GM23338 (cell line): ENCODE data around the gene PRPH2. TPM values are rescaled to one million over a fixed set of nuclear protein-coding genes. Genes with fewer than 3 reads are reported as not detected.

Source experiments
- ATAC-seq: fragments of 200-7000 bp; cut with Tn5 transposase; 3 replicates; pipeline ENCODE4 v1.9.1; 2020
- DNase-seq: peaks from one replicate; pipeline ENCODE4 v3.0.0-alpha.2; 2015; ENCODE audit warnings: low spot score
- H2AFZ ChIP-seq: fragments of 200-600 bp; sonication (generic); 2 replicates; pipeline ENCODE4 v1.8.0; 2016; ENCODE audit warnings: antibody characterized with exemption, mild to moderate bottlenecking, moderate library complexity
- H3F3A ChIP-seq: fragments of 200-600 bp; sonication (generic); replicated peaks from 2 replicates; pipeline ENCODE4 v1.8.0; 2017; ENCODE audit warnings: antibody characterized with exemption, mixed run types, low read depth
- H3K27ac ChIP-seq: fragments of 200-600 bp; sonication (generic); 2 replicates; pipeline ENCODE4 v1.6.1; 2016; ENCODE audit warnings: low read depth
- H3K27me3 ChIP-seq: fragments of 200-600 bp; sonication (generic); 2 replicates; pipeline ENCODE4 v1.8.0; 2016; ENCODE audit warnings: mild to moderate bottlenecking, mixed run types, moderate library complexity; ENCODE audit not compliant: insufficient read depth
- H3K36me3 ChIP-seq: fragments of 200-600 bp; sonication (generic); 2 replicates; pipeline ENCODE4 v1.8.0; 2016; ENCODE audit warnings: mild to moderate bottlenecking; ENCODE audit not compliant: insufficient read depth
- H3K4me1 ChIP-seq: fragments of 200-600 bp; sonication (generic); 2 replicates; pipeline ENCODE4 v1.8.0; 2016; ENCODE audit warnings: mild to moderate bottlenecking, moderate library complexity; ENCODE audit not compliant: insufficient read depth
- H3K4me2 ChIP-seq: fragments of 200-600 bp; sonication (generic); 2 replicates; pipeline ENCODE4 v1.7.1; 2017; ENCODE audit warnings: mixed run types
- H3K4me3 ChIP-seq: fragments of 200-600 bp; sonication (generic); 2 replicates; pipeline ENCODE4 v1.6.1; 2016; ENCODE audit warnings: mixed run types
- H3K79me2 ChIP-seq: fragments of 200-600 bp; sonication (generic); replicated peaks from 2 replicates; pipeline ENCODE4 v1.8.0; 2017; ENCODE audit warnings: mild to moderate bottlenecking; ENCODE audit not compliant: insufficient read depth
- H3K9me2 ChIP-seq: fragments of 200-600 bp; sonication (generic); 2 replicates; pipeline ENCODE4 v1.8.0; 2017; ENCODE audit not compliant: insufficient read depth
- H4K20me1 ChIP-seq: fragments of 200-600 bp; sonication (generic); replicated peaks from 2 replicates; pipeline ENCODE4 v1.8.0; 2017; ENCODE audit warnings: mild to moderate bottlenecking; ENCODE audit not compliant: insufficient read depth
- H3K27ac Mint-ChIP-seq: 2 replicates; pipeline ENCODE4 v1.8.0; 2020; ENCODE audit warnings: inconsistent platforms, mild to moderate bottlenecking, moderate library complexity, mixed read lengths
- H3K27me3 Mint-ChIP-seq: 3 replicates; pipeline ENCODE4 v1.8.0; 2022; ENCODE audit warnings: low read depth, mild to moderate bottlenecking, moderate library complexity, mixed read lengths, inconsistent platforms; ENCODE audit not compliant: insufficient read depth, poor library complexity
- H3K36me3 Mint-ChIP-seq: 3 replicates; pipeline ENCODE4 v1.8.0; 2021; ENCODE audit warnings: low read depth, mild to moderate bottlenecking, inconsistent platforms, moderate library complexity, mixed read lengths
- H3K4me1 Mint-ChIP-seq: 3 replicates; pipeline ENCODE4 v1.8.0; 2020; ENCODE audit warnings: mild to moderate bottlenecking, inconsistent platforms, mixed read lengths
- H3K4me3 Mint-ChIP-seq: 3 replicates; pipeline ENCODE4 v1.8.0; 2021; ENCODE audit warnings: moderate library complexity, mild to moderate bottlenecking, inconsistent platforms, mixed read lengths
- H3K9me3 Mint-ChIP-seq: 3 replicates; pipeline ENCODE4 v1.8.0; 2020; ENCODE audit warnings: moderate library complexity, mild to moderate bottlenecking, inconsistent platforms, mixed read lengths
- ETS1 ChIP-seq: IDR thresholded peaks from 2 replicates; pipeline ENCODE4 v1.6.1; 2016; ENCODE audit warnings: antibody characterized with exemption
- EZH2 ChIP-seq: fragments of 200-600 bp; sonication (generic); IDR thresholded peaks from one replicate; pipeline ENCODE4 v1.8.0; 2017; ENCODE audit warnings: antibody characterized with exemption, mild to moderate bottlenecking, low read depth; ENCODE audit not compliant: unreplicated experiment
- EZH2phosphoT487 ChIP-seq: fragments of 200-600 bp; sonication (generic); IDR thresholded peaks from one replicate; pipeline ENCODE4 v1.8.1; 2018; ENCODE audit warnings: antibody characterized with exemption; ENCODE audit not compliant: unreplicated experiment
- JUNB ChIP-seq: IDR thresholded peaks from one replicate; pipeline ENCODE4 v1.6.1; 2016; ENCODE audit warnings: antibody characterized with exemption; ENCODE audit not compliant: unreplicated experiment
- NANOG ChIP-seq: IDR thresholded peaks from 2 replicates; pipeline ENCODE4 v1.6.1; 2016; ENCODE audit warnings: antibody characterized with exemption, borderline replicate concordance
- REST ChIP-seq: IDR thresholded peaks from one replicate; pipeline ENCODE4 v1.6.1; 2018; ENCODE audit warnings: antibody characterized with exemption; ENCODE audit not compliant: unreplicated experiment
- STAT1 ChIP-seq: IDR thresholded peaks from one replicate; pipeline ENCODE4 v1.6.1; 2016; ENCODE audit warnings: antibody characterized with exemption; ENCODE audit not compliant: unreplicated experiment
- ZNF114 ChIP-seq: fragments of 250-450 bp; sonication (Bioruptor Pico); IDR thresholded peaks from 2 replicates; pipeline ENCODE4 v1.5.0; 2020; ENCODE audit warnings: mild to moderate bottlenecking, moderate library complexity
- ZNF462 ChIP-seq: fragments of 250-450 bp; sonication (Bioruptor Pico); IDR thresholded peaks from 2 replicates; pipeline ENCODE4 v1.5.0; 2020; ENCODE audit warnings: mild to moderate bottlenecking, moderate library complexity
- polyA plus RNA-seq: library from polyadenylated mRNA; unstranded; fragments of >200 nt; fragmentation: Nextera tagmentation; extraction: Ambion mirVana; gene quantifications from 2 replicates; pipeline ENCODE4 v1.2.1, GENCODE V29; 2016
- total RNA-seq: library from RNA; depleted of rRNA; stranded (reverse); fragments of >200 nt; shearing (Covaris generic); gene quantifications from 2 replicates; pipeline ENCODE4 v1.2.3, GENCODE V29; 2014

The PRPH2 gene
- total and polyA plus RNA-seq, 2 experiments from 2014 or later = 0.50 to 0.52 TPM

- peaks cover 51% of the 10 kb centered on the region for H3K4me1 Mint-ChIP-seq
- peaks cover 31% of the 10 kb centered on the region for H3K4me1 ChIP-seq
- peaks cover 11% of the 10 kb centered on the region for H3K36me3 Mint-ChIP-seq
- peaks cover 10% of the 10 kb centered on the region for H3F3A ChIP-seq
- no peak overlapping the region for H3K4me2 ChIP-seq
- no peak for ATAC-seq
- peaks cover 22% of the 10 kb centered on the region for H3K79me2 ChIP-seq
- H3K27ac Mint-ChIP-seq = no peak overlapping the region
- no peaks in the 10 kb centered on the region for H3K9me2 ChIP-seq
- H4K20me1 ChIP-seq = no peaks in the 10 kb centered on the region; the same call in 1 of the 2 replicates
- no peak overlapping the region; the same call in 1 of the 2 replicates for H3K27ac ChIP-seq
- peaks cover 1% of the 10 kb centered on the region for H3K27me3 Mint-ChIP-seq
- no peak overlapping the region for H3K4me3 ChIP-seq
- no peaks in the 10 kb centered on the region for H3K27me3 ChIP-seq
- no peaks in the 10 kb centered on the region for H3K36me3 ChIP-seq
- no peak for DNase-seq
- no peaks in the 10 kb centered on the region for H3K9me3 Mint-ChIP-seq
- H3K4me3 Mint-ChIP-seq = no peak overlapping the region
- no peak for TF ChIP-seq STAT1
- H2AFZ ChIP-seq = no peak overlapping the region
These were observed 32.4 kb upstream of the PRPH2 start for GRCh38 chr6:42754759-42755158.

DNA sequence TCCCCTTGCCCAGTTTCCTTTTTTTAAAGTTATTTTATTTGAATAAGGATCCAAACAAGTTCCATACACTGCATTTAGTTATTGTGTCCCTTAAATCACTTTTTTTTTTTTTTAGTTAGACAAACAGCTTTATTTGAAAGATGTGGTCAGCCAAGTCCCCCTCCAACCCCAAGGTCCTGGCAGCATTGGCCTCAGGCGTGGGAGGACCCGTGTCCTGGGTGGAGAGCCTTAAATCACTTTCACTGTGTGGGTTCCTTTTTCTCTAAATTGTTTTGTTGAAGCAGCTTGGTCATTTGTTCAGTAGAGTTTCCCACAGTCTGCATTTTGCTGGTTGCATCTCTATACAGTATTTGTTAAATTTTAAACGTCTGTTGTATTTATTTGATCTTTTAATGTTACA is 28.7 kb upstream of the PRPH2 start:
- H3K36me3 ChIP-seq = no peaks in the 10 kb centered on the region
- Mint-ChIP-seq H3K4me1 (peaks cover 30% of the 10 kb centered on the region), H3K9me3 (no peaks in the 10 kb centered on the region), H3K4me3 (no peak overlapping the region), H3K27ac (no peak overlapping the region), H3K27me3 (peaks cover 4% of the 10 kb centered on the region), H3K36me3 (peaks cover 8% of the 10 kb centered on the region)
- H3K27me3 ChIP-seq = no peaks in the 10 kb centered on the region
- no peak overlapping the region for H3K4me3 ChIP-seq
- no peak for ATAC-seq
- peaks cover 6% of the 10 kb centered on the region; the same call in 1 of the 2 replicates for H3F3A ChIP-seq
- H3K4me1 ChIP-seq = peaks cover 8% of the 10 kb centered on the region
- H3K9me2 ChIP-seq = no peaks in the 10 kb centered on the region
- no peak overlapping the region for H3K27ac ChIP-seq
- no peak overlapping the region for H3K4me2 ChIP-seq
- no peaks in the 10 kb centered on the region; the same call in 1 of the 2 replicates for H4K20me1 ChIP-seq
- H3K79me2 ChIP-seq = peaks cover 22% of the 10 kb centered on the region
- no peak for DNase-seq
- H2AFZ ChIP-seq = no peak overlapping the region
- no peak for TF ChIP-seq ETS1
- no peak for TF ChIP-seq ZNF462
- no peak for TF ChIP-seq STAT1
- TF ChIP-seq EZH2 = no peak
- TF ChIP-seq REST = no peak
- TF ChIP-seq NANOG = no peak
- TF ChIP-seq EZH2phosphoT487 = no peak
- no peak for TF ChIP-seq ZNF114 (CRISPR knock-in tag)
- no peak for TF ChIP-seq JUNB
